WI38 (cell line): ENCODE results near the gene CTNNAL1.

ENCODE experiments used
- H3K4me3 ChIP-seq: 2 replicates; pipeline ENCODE4 v1.5.1; 2011; ENCODE audit warnings: low read depth, mild to moderate bottlenecking, control low read depth, low read length
- TF ChIP-seq, protein P1 (sequence below): IDR thresholded peaks from 2 replicates; pipeline ENCODE4 v1.5.1; 2012; ENCODE audit warnings: low read depth, mild to moderate bottlenecking, control low read depth, low read length

CTNNAL1 gene

DNA sequence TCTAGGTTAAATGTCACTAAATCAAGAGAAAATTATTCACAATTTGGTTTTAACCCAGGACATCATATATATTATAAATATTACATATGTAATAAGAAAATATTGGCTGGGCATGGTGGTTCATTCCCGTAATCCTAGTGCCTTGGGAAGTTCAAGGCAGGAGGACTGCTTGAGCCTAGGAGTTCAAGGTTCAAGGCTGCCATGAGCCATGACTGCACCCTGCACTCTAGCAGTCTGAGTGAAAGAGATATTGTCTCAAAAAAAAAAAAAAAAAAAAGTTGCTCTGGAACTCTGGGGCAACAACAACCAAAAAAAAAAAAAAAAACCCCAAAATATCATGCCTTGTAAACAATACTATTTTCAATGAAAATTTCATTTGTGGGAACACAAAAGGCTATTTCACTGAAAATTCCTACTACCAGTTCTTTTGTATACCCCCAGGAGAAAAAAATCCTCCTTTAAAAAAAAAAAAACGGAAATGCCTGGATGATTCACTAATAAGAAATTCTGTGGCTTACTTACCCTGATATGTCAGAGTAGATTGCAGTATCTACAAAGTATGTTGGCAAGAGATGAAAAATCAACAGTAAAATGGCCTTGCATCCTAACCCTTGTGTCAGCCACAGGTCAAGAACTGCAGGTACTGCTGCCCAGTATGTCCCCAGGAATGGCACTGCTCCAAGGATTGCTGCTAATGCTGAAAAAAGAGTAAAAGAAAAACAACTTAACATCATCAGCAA lies 22.6 kb upstream of the CTNNAL1 start:
- no peak overlapping the region for H3K4me3 ChIP-seq
- TF ChIP-seq, protein P1, sequence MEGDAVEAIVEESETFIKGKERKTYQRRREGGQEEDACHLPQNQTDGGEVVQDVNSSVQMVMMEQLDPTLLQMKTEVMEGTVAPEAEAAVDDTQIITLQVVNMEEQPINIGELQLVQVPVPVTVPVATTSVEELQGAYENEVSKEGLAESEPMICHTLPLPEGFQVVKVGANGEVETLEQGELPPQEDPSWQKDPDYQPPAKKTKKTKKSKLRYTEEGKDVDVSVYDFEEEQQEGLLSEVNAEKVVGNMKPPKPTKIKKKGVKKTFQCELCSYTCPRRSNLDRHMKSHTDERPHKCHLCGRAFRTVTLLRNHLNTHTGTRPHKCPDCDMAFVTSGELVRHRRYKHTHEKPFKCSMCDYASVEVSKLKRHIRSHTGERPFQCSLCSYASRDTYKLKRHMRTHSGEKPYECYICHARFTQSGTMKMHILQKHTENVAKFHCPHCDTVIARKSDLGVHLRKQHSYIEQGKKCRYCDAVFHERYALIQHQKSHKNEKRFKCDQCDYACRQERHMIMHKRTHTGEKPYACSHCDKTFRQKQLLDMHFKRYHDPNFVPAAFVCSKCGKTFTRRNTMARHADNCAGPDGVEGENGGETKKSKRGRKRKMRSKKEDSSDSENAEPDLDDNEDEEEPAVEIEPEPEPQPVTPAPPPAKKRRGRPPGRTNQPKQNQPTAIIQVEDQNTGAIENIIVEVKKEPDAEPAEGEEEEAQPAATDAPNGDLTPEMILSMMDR: no peak

DNA sequence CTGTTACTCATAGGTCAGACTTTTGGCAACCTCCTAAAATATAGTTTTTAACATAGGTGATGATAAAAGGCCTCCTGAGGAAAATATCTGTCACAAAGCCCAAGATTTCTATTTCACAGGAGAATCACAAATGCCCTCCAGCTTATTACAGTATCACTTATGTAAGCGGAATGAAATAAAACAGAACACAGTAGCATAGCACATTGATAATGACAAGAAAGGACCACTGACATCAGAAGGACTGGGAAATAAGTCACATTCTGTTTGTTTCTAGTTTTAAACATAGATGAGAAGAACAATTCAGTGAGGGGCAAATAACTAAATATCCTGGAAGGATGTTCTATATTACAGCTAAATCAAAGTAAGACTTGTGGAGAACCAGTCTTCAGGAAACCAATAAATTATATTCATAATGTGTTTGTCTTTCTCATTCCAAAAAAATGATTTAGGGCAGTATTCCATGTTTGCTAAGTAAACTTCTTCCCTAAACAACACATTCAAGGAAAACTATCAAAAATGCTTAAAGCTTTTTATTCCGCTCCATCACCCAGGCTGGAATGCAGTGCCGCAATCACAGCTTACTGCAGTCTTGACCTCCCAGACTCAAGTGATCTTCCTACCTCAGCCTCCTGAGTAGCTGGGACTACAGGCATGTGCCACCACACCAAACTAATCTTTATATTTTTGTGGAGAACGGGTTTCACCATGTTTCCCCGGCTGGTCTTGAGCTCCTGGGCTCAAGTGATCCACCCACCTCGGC lies 20.8 kb upstream of the CTNNAL1 start:
- H3K4me3 ChIP-seq: no peak overlapping the region
- TF ChIP-seq, protein P1: no peak

DNA sequence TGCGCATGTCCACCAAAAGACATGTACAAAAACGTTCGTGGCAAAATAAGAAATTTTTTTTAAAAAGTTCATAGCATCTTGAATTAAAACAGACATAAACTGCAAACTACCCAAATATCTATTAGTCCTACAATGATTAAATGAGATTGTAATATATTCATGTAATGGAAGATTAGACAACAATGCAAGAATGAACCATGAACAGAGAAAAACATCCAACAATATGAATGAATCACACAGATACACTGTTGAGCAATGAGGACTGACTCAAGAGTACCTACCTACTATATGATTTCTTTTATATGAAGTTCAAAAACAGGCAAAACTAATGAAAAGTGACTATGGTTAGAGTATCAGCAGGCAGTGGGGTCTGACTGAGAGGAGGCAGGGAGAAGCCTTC lies 17.9 kb upstream of the CTNNAL1 start:
- no peak overlapping the region for H3K4me3 ChIP-seq
- TF ChIP-seq, protein P1: no peak

DNA sequence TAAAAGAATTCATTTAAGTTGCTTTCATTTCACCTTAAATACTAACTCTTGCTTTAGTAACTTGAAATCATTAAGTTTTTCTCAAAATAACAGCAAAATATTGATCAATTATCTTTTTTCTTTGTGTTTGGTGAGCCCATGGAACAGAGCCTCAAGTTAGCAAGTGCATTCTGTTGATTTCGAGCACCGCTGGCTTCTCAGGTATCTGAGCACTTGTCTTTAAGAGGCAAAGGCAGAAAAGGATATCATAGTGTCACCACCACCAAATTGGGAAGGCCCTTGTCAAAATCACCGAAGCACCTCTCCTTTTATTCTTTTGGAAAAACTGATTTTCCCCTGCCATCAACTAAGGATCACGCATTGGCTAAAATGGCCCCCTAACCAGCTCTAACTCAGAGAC lies 17.1 kb upstream of the CTNNAL1 start:
- TF ChIP-seq, protein P1: no peak

DNA sequence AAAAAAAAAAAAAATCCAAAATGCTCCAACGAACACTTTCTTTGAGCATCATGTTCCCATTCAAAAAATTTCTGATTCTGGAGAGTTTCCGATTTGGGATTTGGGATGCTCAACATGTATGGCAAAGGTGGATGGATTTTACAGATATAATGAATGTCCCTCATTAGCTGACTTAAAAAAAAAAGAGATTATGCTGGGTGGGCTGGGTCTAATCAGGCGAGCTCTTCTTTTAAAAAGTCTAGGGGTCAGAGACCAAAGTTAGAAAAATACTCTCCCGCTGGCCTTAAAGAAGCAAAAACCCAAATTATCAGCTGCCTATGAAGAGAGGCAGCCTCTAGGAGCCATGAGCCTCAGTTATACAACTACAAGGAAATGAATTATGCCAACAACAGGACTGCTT lies 15.2 kb upstream of the CTNNAL1 start:
- TF ChIP-seq, protein P1: no peak
- H3K4me3 ChIP-seq: no peak overlapping the region

More for the DNA sequence above, 17.1 kb upstream of the CTNNAL1 start:
- H3K4me3 ChIP-seq: no peak overlapping the region

DNA sequence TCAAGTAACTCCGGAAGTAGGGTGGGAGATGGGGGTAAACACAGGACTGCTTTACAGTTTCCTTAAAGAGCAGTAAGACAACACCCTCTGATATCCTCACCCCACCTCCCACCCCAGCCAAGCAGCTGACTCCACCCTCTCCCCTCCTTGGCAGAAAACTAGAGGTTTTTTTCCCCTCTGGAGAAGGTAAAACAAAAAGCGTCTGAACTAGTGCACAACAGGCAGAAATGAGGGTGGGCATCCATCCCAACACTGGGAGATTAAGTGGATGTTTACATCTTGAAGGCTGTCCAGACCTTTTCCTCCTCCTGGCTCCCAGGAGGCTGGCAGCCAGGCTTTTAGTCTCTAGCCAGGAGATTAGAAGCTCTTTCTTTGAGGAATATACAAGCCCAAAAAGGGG lies 13.9 kb upstream of the CTNNAL1 start:
- TF ChIP-seq, protein P1: no peak
- H3K4me3 ChIP-seq: no peak overlapping the region

DNA sequence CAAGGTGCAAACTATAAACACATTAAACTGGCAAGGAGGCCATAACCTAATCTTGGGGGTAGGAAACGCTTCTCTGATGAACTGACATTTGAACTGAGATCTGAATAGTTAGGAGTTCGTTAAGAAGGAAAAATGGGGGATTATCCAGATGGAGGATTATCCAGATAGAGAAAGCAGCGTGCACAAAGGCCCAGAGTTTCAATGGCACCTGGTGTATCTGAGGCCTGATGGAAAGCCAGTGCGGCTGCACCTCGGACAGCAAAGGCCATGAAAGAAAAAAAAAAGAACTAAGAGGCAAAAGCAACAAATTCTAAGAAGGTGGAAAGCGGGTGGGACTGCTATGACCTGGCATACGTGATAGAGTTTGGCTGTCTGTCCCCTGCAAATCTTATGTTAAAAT lies 13.0 kb upstream of the CTNNAL1 start:
- TF ChIP-seq, protein P1: no peak
- H3K4me3 ChIP-seq: no peak overlapping the region
